ENCODE data around the gene GRAMD1A.
"Not testable (repeated sequence)": the region's sequence is repeated elsewhere in the genome, so short reads cannot be mapped to it uniquely, and the experiment has no call there.

GRAMD1A gene

DNA sequence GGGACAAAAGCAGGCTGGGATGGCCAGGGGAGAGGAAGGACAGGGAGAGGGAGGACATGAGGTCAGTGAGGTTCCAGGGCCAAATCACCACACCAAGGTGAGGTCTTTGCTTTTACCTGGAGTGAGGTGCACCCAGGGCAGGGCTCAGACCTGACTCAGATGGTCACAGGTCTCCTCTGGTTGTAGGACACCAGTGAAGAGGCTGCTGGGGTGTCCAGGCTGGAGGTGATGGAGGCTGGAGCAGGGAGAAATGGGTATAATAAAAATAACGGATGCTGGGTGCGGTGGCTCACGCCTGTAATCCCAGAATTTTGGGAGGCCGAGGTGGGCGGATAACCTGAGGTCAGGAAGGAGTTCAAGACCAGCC lies 6.9 kb downstream of the GRAMD1A start:
- H3K4me1 ChIP-seq (ENCODE audit: control insufficient read depth, insufficient read depth, low read depth, low read length) = peaks cover 19% of the 10 kb centered on the region
- no peak overlapping the region for H3K14ac ChIP-seq (ENCODE audit: low read length in 2 of 2)
- no peak overlapping the region for H3K4ac ChIP-seq (ENCODE audit: low read depth in 1 of 2, low read length in 2 of 2)
- H4K8ac ChIP-seq (ENCODE audit: low read length) = no peak overlapping the region
- no peak overlapping the region for H3K9ac ChIP-seq (ENCODE audit: low read length)
- H2AFZ ChIP-seq (ENCODE audit: low read depth, low read length) = no peak overlapping the region
- H3K4me3 ChIP-seq (ENCODE audit: insufficient read depth in 1 of 2, low read depth in 1 of 2, low read length in 2 of 2) = no peak overlapping the region
- H2AK5ac ChIP-seq (ENCODE audit: low read length, severe bottlenecking) = no peak overlapping the region
- H3K27ac ChIP-seq (ENCODE audit: low read length, poor library complexity, severe bottlenecking) = no peak overlapping the region
- H3K9me3 ChIP-seq (ENCODE audit: control insufficient read depth, low read length) = no peaks in the 10 kb centered on the region
- 98% methylated on average over 5 of the region's 5 CpGs for WGBS
- no peak for DNase-seq
- no peak overlapping the region for H2BK12ac ChIP-seq (ENCODE audit: low read length in 2 of 2)
- H2BK120ac ChIP-seq (ENCODE audit: low read depth, low read length) = no peak overlapping the region
- peaks cover 46 to 65% of the 10 kb centered on the region in 2 experiments for H3K36me3 ChIP-seq (ENCODE audit: control insufficient read depth in 1 of 2, insufficient read depth in 2 of 2, low read depth in 1 of 2, low read length in 2 of 2)
- H3K79me1 ChIP-seq (replicated peaks; ENCODE audit: low read length, poor library complexity, severe bottlenecking) = peaks cover 39% of the 10 kb centered on the region
- no peak overlapping the region for H3K18ac ChIP-seq (ENCODE audit: low read depth in 1 of 2, low read length in 2 of 2)
- H3K27me3 ChIP-seq (ENCODE audit: control insufficient read depth in 1 of 2, insufficient read depth in 1 of 2, low read length in 2 of 2) = no peaks in the 10 kb centered on the region
- H4K91ac ChIP-seq (ENCODE audit: low read length) = no peak overlapping the region
- no peak overlapping the region for H2BK15ac ChIP-seq (ENCODE audit: low read depth, poor library complexity, severe bottlenecking)
- H3K4me2 ChIP-seq (ENCODE audit: low read length, poor library complexity, severe bottlenecking) = no peak overlapping the region
- no peak overlapping the region for H3K23ac ChIP-seq (ENCODE audit: low read length in 2 of 2)
- H2BK5ac ChIP-seq (ENCODE audit: low read depth, low read length, poor library complexity, severe bottlenecking) = no peak overlapping the region

- H3K27me3 ChIP-seq (ENCODE audit: control insufficient read depth in 1 of 2, insufficient read depth in 1 of 2, low read length in 2 of 2); H3K9ac ChIP-seq (ENCODE audit: low read length); H3K4ac ChIP-seq (ENCODE audit: low read depth in 1 of 2, low read length in 2 of 2); H3K14ac ChIP-seq (ENCODE audit: low read length in 2 of 2); H4K91ac ChIP-seq (ENCODE audit: low read length); DNase-seq; H3K23ac ChIP-seq (ENCODE audit: low read length in 2 of 2); H3K4me3 ChIP-seq (ENCODE audit: insufficient read depth in 1 of 2, low read depth in 1 of 2, low read length in 2 of 2); H2AFZ ChIP-seq (ENCODE audit: low read depth, low read length); H2BK12ac ChIP-seq (ENCODE audit: low read length in 2 of 2); H3K4me2 ChIP-seq (ENCODE audit: low read length, poor library complexity, severe bottlenecking); H2AK5ac ChIP-seq (ENCODE audit: low read length, severe bottlenecking); H3K18ac ChIP-seq (ENCODE audit: low read depth in 1 of 2, low read length in 2 of 2); H2BK5ac ChIP-seq (ENCODE audit: low read depth, low read length, poor library complexity, severe bottlenecking); H3K9me3 ChIP-seq (ENCODE audit: control insufficient read depth, low read length); H3K27ac ChIP-seq (ENCODE audit: low read length, poor library complexity, severe bottlenecking); H2BK120ac ChIP-seq (ENCODE audit: low read depth, low read length); H2BK15ac ChIP-seq (ENCODE audit: low read depth, poor library complexity, severe bottlenecking); H4K8ac ChIP-seq (ENCODE audit: low read length): not testable (repeated sequence)
- WGBS = 98% methylated on average over 7 of the region's 8 CpGs
- Histone ChIP-seq H3K4me1 (ENCODE audit: control insufficient read depth, insufficient read depth, low read depth, low read length) (peaks cover 17% of the 10 kb centered on the region), H3K79me1 (replicated peaks; ENCODE audit: low read length, poor library complexity, severe bottlenecking) (peaks cover 40% of the 10 kb centered on the region), H3K36me3 (ENCODE audit: control insufficient read depth in 1 of 2, insufficient read depth in 2 of 2, low read depth in 1 of 2, low read length in 2 of 2) (peaks cover 50 to 69% of the 10 kb centered on the region in 2 experiments)
These were observed 7.3 kb downstream of the GRAMD1A start for GRCh38 chr19:35007427-35007826.

DNA sequence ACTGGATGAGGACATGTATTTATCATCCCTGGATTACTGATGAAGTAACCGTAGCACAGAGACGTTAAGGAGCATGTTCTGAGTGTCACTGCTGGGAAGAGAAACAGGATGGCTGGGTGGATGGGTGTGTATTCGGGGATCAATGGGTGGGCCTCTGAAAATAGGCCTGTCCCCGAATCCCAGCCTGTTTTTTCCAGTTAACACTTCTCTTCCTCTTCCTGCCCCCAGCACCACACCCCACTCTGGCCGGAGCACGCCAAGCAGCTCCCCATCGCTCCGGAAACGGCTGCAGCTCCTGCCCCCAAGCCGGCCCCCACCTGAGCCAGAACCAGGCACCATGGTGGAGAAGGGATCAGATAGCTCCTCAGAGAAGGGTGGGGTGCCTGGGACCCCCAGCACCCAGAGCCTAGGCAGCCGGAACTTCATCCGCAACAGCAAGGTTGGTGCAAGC lies 8.8 kb downstream of the GRAMD1A start:
- H3K36me3 ChIP-seq (ENCODE audit: control insufficient read depth in 1 of 2, insufficient read depth in 2 of 2, low read depth in 1 of 2, low read length in 2 of 2) = peaks cover 53 to 76% of the 10 kb centered on the region in 2 experiments
- no peak overlapping the region for H2BK12ac ChIP-seq (ENCODE audit: low read length in 2 of 2)
- no peak overlapping the region for H2BK5ac ChIP-seq (ENCODE audit: low read depth, low read length, poor library complexity, severe bottlenecking)
- H3K4me1 ChIP-seq (ENCODE audit: control insufficient read depth, insufficient read depth, low read depth, low read length) = peaks cover 6% of the 10 kb centered on the region
- no peak overlapping the region for H3K23ac ChIP-seq (ENCODE audit: low read length in 2 of 2)
- 94% methylated on average over 11 of the region's 12 CpGs for WGBS
- no peak overlapping the region for H2AK5ac ChIP-seq (ENCODE audit: low read length, severe bottlenecking)
- H2BK15ac ChIP-seq (ENCODE audit: low read depth, poor library complexity, severe bottlenecking) = no peak overlapping the region
- H3K27me3 ChIP-seq (ENCODE audit: control insufficient read depth in 1 of 2, insufficient read depth in 1 of 2, low read length in 2 of 2) = no peaks in the 10 kb centered on the region
- no peak overlapping the region for H2BK120ac ChIP-seq (ENCODE audit: low read depth, low read length)
- no peak overlapping the region for H4K8ac ChIP-seq (ENCODE audit: low read length)
- H2AFZ ChIP-seq (ENCODE audit: low read depth, low read length) = no peak overlapping the region
- H3K79me1 ChIP-seq (replicated peaks; ENCODE audit: low read length, poor library complexity, severe bottlenecking) = peaks cover 46% of the 10 kb centered on the region
- no peak overlapping the region for H3K27ac ChIP-seq (ENCODE audit: low read length, poor library complexity, severe bottlenecking)
- no peak overlapping the region for H3K14ac ChIP-seq (ENCODE audit: low read length in 2 of 2)
- DNase-seq = no peak
- no peak overlapping the region for H3K18ac ChIP-seq (ENCODE audit: low read depth in 1 of 2, low read length in 2 of 2)
- H3K4me2 ChIP-seq (ENCODE audit: low read length, poor library complexity, severe bottlenecking) = no peak overlapping the region
- no peak overlapping the region for H3K4ac ChIP-seq (ENCODE audit: low read depth in 1 of 2, low read length in 2 of 2)
- no peaks in the 10 kb centered on the region for H3K9me3 ChIP-seq (ENCODE audit: control insufficient read depth, low read length)
- H3K4me3 ChIP-seq (ENCODE audit: insufficient read depth in 1 of 2, low read depth in 1 of 2, low read length in 2 of 2) = no peak overlapping the region
- no peak overlapping the region for H3K9ac ChIP-seq (ENCODE audit: low read length)
- no peak overlapping the region for H4K91ac ChIP-seq (ENCODE audit: low read length)

DNA sequence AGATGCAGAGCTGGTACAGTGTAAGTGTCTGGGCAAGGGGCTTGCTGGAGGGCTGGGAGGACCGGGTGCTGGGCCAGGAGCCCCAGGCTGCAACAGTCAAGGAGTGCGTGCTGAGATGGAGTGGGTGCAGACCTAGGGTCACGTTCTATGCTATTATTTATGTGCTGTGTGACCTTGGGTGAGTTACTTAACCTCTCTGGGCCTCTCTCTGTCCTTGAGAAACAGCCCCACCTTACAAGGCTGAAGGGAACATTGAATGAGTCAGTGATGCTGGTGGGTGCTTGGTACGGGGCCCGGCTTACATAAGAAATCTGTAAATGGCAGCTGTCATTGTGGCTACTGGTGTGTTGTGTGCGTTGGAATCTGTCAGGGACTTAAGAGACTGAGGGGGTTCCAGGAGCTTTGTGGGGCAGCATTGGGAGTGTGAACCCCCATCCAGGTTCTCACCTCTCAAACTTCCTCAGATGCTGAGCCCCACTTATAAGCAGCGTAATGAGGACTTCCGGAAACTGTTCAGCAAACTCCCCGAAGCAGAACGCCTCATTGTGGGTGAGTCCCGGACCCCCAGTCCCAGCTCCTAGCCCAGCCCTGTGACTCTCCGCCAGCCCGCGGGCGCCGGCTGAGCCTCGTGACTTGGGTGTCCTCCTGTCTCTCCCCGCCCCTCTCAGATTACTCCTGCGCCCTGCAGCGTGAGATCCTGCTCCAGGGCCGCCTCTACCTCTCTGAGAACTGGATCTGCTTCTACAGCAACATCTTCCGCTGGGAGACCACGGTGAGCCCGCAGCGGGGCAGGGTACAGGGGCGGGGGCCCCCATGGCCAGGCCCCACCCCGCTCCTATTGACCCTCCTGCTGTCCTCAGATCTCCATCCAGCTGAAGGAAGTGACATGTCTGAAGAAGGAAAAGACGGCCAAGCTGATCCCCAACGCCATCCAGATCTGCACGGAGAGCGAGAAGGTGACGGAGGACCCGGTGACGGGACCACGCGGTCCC lies 9.6 kb downstream of the GRAMD1A start:
- H2BK12ac ChIP-seq (ENCODE audit: low read length in 2 of 2) = no peak overlapping the region
- H3K27me3 ChIP-seq (ENCODE audit: control insufficient read depth in 1 of 2, insufficient read depth in 1 of 2, low read length in 2 of 2) = no peaks in the 10 kb centered on the region
- no peak for DNase-seq
- no peak overlapping the region for H3K4me2 ChIP-seq (ENCODE audit: low read length, poor library complexity, severe bottlenecking)
- no peak overlapping the region for H3K23ac ChIP-seq (ENCODE audit: low read length in 2 of 2)
- no peak overlapping the region for H3K18ac ChIP-seq (ENCODE audit: low read depth in 1 of 2, low read length in 2 of 2)
- peak overlapping the region; percentile 7 for H4K91ac ChIP-seq (ENCODE audit: low read length)
- H2BK120ac ChIP-seq (ENCODE audit: low read depth, low read length) = no peak overlapping the region
- WGBS = 96% methylated on average over 35 of the region's 36 CpGs
- H3K14ac ChIP-seq (ENCODE audit: low read length in 2 of 2) = no peak overlapping the region
- H2BK15ac ChIP-seq (ENCODE audit: low read depth, poor library complexity, severe bottlenecking) = no peak overlapping the region
- peaks cover 61 to 78% of the 10 kb centered on the region in 2 experiments for H3K36me3 ChIP-seq (ENCODE audit: control insufficient read depth in 1 of 2, insufficient read depth in 2 of 2, low read depth in 1 of 2, low read length in 2 of 2)
- no peak overlapping the region for H2AFZ ChIP-seq (ENCODE audit: low read depth, low read length)
- peaks cover 6% of the 10 kb centered on the region for H3K4me1 ChIP-seq (ENCODE audit: control insufficient read depth, insufficient read depth, low read depth, low read length)
- H3K79me1 ChIP-seq (replicated peaks; ENCODE audit: low read length, poor library complexity, severe bottlenecking) = peaks cover 45% of the 10 kb centered on the region
- no peak overlapping the region for H4K8ac ChIP-seq (ENCODE audit: low read length)
- H2AK5ac ChIP-seq (ENCODE audit: low read length, severe bottlenecking) = no peak overlapping the region
- no peak overlapping the region for H3K4ac ChIP-seq (ENCODE audit: low read depth in 1 of 2, low read length in 2 of 2)
- no peak overlapping the region for H2BK5ac ChIP-seq (ENCODE audit: low read depth, low read length, poor library complexity, severe bottlenecking)
- H3K4me3 ChIP-seq (ENCODE audit: insufficient read depth in 1 of 2, low read depth in 1 of 2, low read length in 2 of 2) = no peak overlapping the region
- no peaks in the 10 kb centered on the region for H3K9me3 ChIP-seq (ENCODE audit: control insufficient read depth, low read length)
- H3K9ac ChIP-seq (ENCODE audit: low read length) = no peak overlapping the region
- H3K27ac ChIP-seq (ENCODE audit: low read length, poor library complexity, severe bottlenecking) = no peak overlapping the region

Measured in mesenchymal stem cell (in vitro differentiated cells and primary cell).